Peyer's patch (tissue), 4 donors: Measurements from ENCODE around the gene WRNIP1.

Experiments used
- CTCF ChIP-seq, 6 experiments: fragments of 450-650 bp in 4 of 6; fragments of 200-600 bp in 2 of 6; sonication (generic) in 1 of 6; IDR thresholded peaks; one replicate each; pipeline ENCODE4 v1.5.1; 2017 to 2019; ENCODE audit warnings: antibody characterized with exemption in 6 of 6, mild to moderate bottlenecking in 3 of 6, moderate library complexity in 1 of 6
- POLR2A ChIP-seq, 2 donors: fragments of 450-650 bp; IDR thresholded peaks; one replicate each; pipeline ENCODE4 v1.5.1; 2017; ENCODE audit warnings: antibody characterized with exemption in 2 of 2, mild to moderate bottlenecking in 2 of 2, moderate library complexity in 2 of 2

- TF ChIP-seq CTCF (IDR thresholded peaks at IDR 0.05) (no peak), POLR2A (IDR thresholded peaks at IDR 0.05) (no peak)
Observed at GRCh38 chr6:2733736-2734480, 31.3 kb upstream of the WRNIP1 start.
